Measurements from ENCODE around the gene FAM118B. TPM values are rescaled to one million over a fixed set of nuclear protein-coding genes. Genes with fewer than 3 reads are reported as not detected.

The FAM118B gene
- total RNA-seq, 1 experiment from 2014 or later: 40.0 TPM

DNA sequence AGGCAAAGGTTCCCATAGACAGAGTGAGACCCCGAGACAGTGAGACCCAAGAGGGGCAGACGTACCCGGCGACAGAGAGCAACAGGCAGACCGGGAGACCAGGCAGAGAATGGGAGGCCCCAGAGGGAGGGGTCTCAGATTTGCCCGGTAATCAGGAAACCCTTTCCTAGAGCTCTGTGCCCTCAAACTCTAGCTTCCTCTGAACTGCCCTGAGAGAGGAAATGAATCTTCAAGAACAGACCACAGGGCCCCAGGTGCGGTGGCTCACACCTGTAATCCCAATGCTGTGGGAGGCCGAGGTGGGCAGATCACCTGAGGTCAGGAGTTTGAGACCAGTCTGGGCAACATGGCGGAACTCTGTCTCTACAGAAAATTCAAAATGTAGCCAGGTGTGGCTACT lies 47.8 kb upstream of the FAM118B start:
- no CpG with 5 or more reads among the region's 9 CpGs for WGBS (ENCODE audit: extremely low coverage, insufficient read length, low lambda C conversion rate)
- Histone ChIP-seq H3K4ac (ENCODE audit: low read depth, low read length) (no peak overlapping the region), H4K20me1 (ENCODE audit: control insufficient read depth, insufficient read depth, insufficient read length) (no peaks in the 10 kb centered on the region), H3K27ac (ENCODE audit: insufficient read length, low read depth, low read length) (no peak overlapping the region), H3K23me2 (ENCODE audit: insufficient read length, low read depth, low read length, poor library complexity, severe bottlenecking) (no peaks in the 10 kb centered on the region), H3K79me1 (ENCODE audit: insufficient read depth, low read depth, low read length, poor library complexity, severe bottlenecking) (no peaks in the 10 kb centered on the region), H2BK20ac (ENCODE audit: low read depth, low read length, poor library complexity, severe bottlenecking) (no peak overlapping the region), H3K27me3 (ENCODE audit: insufficient read depth, low read length) (no peaks in the 10 kb centered on the region), H4K8ac (replicated peaks; ENCODE audit: insufficient read length, low read depth, low read length) (no peak overlapping the region), H3T11ph (ENCODE audit: low read length) (no peak overlapping the region), H4K5ac (ENCODE audit: insufficient read length, low read depth, low read length) (no peak overlapping the region), H3K4me2 (ENCODE audit: insufficient read depth, insufficient read length, low read length) (no peak overlapping the region), H4K91ac (ENCODE audit: insufficient read length, low read depth, low read length) (no peak overlapping the region), H3K79me2 (ENCODE audit: insufficient read depth, low read length) (no peaks in the 10 kb centered on the region), H3K9me3 (ENCODE audit: control insufficient read depth, low read depth, low read length) (no peaks in the 10 kb centered on the region), H2BK5ac (ENCODE audit: insufficient read length, low read length) (no peak overlapping the region), H3K4me1 (ENCODE audit: insufficient read depth, low read length) (no peaks in the 10 kb centered on the region; the same call in 1 of the 2 replicates), H3K23ac (ENCODE audit: insufficient read length, low read depth, low read length) (no peak overlapping the region), H3K14ac (ENCODE audit: insufficient read depth, low read length) (no peak overlapping the region), H2BK12ac (ENCODE audit: insufficient read length, low read depth, low read length) (no peak overlapping the region), H3K9ac (ENCODE audit: extremely low read depth, insufficient read length, low read length) (no peak overlapping the region), H2BK15ac (ENCODE audit: low read depth, low read length) (no peak overlapping the region), H2AK5ac (ENCODE audit: insufficient read length, low read length) (no peak overlapping the region), H3K56ac (ENCODE audit: insufficient read length, low read depth, low read length) (no peak overlapping the region), H2AFZ (ENCODE audit: low read length) (no peak overlapping the region), H2BK120ac (ENCODE audit: low read depth, low read length, poor library complexity, severe bottlenecking) (no peak overlapping the region), H3K18ac (ENCODE audit: insufficient read length, low read depth, low read length) (no peak overlapping the region)
- Mint-ChIP-seq H3K36me3 (ENCODE audit: insufficient read depth in 1 of 3, low read depth in 3 of 3) (no peaks in the 10 kb centered on the region), H3K4me1 (peaks cover 56% of the 10 kb centered on the region in 2 experiments), H3K27me3 (ENCODE audit: low read depth) (peaks cover 4% of the 10 kb centered on the region), H3K4me3 (no peak overlapping the region), H3K27ac (peak overlapping the region in 1 of 3 experiments; percentile 69; a peak in 2 of 7 replicates), H3K9me3 (no peaks in the 10 kb centered on the region; a peak in 1 of 5 replicates)
- DNase-seq: no peak
- TF ChIP-seq, protein P1, sequence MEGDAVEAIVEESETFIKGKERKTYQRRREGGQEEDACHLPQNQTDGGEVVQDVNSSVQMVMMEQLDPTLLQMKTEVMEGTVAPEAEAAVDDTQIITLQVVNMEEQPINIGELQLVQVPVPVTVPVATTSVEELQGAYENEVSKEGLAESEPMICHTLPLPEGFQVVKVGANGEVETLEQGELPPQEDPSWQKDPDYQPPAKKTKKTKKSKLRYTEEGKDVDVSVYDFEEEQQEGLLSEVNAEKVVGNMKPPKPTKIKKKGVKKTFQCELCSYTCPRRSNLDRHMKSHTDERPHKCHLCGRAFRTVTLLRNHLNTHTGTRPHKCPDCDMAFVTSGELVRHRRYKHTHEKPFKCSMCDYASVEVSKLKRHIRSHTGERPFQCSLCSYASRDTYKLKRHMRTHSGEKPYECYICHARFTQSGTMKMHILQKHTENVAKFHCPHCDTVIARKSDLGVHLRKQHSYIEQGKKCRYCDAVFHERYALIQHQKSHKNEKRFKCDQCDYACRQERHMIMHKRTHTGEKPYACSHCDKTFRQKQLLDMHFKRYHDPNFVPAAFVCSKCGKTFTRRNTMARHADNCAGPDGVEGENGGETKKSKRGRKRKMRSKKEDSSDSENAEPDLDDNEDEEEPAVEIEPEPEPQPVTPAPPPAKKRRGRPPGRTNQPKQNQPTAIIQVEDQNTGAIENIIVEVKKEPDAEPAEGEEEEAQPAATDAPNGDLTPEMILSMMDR (conservative IDR thresholded peaks at IDR 0.05): no peak
